ENCODE measurements around the gene PTPRD.

DNA sequence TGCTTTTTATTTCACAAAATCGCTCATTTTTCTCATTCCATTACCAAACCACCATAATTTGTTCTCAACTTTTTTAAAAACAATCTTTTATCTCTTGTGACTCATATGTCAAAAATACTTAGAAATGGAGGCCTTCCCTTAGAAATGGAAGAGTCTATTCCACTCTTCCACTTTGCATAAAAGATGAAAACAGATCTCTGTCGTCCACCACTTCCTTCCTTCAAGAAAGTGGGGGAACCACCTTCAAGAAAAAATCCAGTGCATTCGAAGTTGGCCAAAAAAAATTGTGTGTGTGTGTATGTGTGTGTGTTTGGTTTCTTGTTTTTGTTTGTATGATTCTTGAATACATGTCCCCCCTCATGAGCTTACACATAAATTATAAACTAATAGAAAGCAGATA lies 2184.4 kb downstream of the PTPRD start:
- TF ChIP-seq, protein P1, sequence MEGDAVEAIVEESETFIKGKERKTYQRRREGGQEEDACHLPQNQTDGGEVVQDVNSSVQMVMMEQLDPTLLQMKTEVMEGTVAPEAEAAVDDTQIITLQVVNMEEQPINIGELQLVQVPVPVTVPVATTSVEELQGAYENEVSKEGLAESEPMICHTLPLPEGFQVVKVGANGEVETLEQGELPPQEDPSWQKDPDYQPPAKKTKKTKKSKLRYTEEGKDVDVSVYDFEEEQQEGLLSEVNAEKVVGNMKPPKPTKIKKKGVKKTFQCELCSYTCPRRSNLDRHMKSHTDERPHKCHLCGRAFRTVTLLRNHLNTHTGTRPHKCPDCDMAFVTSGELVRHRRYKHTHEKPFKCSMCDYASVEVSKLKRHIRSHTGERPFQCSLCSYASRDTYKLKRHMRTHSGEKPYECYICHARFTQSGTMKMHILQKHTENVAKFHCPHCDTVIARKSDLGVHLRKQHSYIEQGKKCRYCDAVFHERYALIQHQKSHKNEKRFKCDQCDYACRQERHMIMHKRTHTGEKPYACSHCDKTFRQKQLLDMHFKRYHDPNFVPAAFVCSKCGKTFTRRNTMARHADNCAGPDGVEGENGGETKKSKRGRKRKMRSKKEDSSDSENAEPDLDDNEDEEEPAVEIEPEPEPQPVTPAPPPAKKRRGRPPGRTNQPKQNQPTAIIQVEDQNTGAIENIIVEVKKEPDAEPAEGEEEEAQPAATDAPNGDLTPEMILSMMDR (IDR thresholded peaks at IDR 0.05), result no peak
- TF ChIP-seq POLR2A (IDR thresholded peaks at IDR 0.05) (no peak), POLR2AphosphoS5 (IDR thresholded peaks at IDR 0.05) (no peak)
